NCI-H2196 treated with DMSO at 0.1 percent for 48 hours (cell line): ENCODE measurements around the gene MMS22L.

Experiments
- DNase-seq: peaks from one replicate; lab custom pipeline; 2025; ENCODE audit not compliant: unreplicated experiment; lab: John Stamatoyannopoulos, UW

The MMS22L gene

GRCh38 chr6:97282726-97283617 lies at the start of gene MMS22L:
TSS of gene MMS22L (minus strand) at chr6:97283216. CDS start at chr6:97282477, 739 bp downstream.
- DNase-seq, result peak; percentile 79

- no peak for DNase-seq
These were observed 39.8 kb upstream of the MMS22L start for GRCh38 chr6:97322811-97323210.

GRCh38 chr6:97322226-97322625 lies 39.2 kb upstream of the MMS22L start:
- DNase-seq, result no peak

GRCh38 chr6:97316978-97317377 lies 34.0 kb upstream of the MMS22L start:
- DNase-seq, result no peak

GRCh38 chr6:97312241-97312640 lies 29.2 kb upstream of the MMS22L start:
- DNase-seq, result no peak

GRCh38 chr6:97306544-97307320 lies 23.7 kb upstream of the MMS22L start:
- DNase-seq, result no peak

GRCh38 chr6:97305414-97306066 lies 22.5 kb upstream of the MMS22L start:
- no peak for DNase-seq

- DNase-seq, result no peak
These were observed 21.7 kb upstream of the MMS22L start for GRCh38 chr6:97304701-97305100.

- no peak for DNase-seq
These were observed 11.4 kb upstream of the MMS22L start for GRCh38 chr6:97294451-97294850.

- DNase-seq, result no peak
These were observed 10.2 kb upstream of the MMS22L start for GRCh38 chr6:97293198-97293696.

- no peak for DNase-seq
These were observed 9.7 kb upstream of the MMS22L start for GRCh38 chr6:97292671-97293070.

- DNase-seq, result no peak
These were observed 8.9 kb upstream of the MMS22L start for GRCh38 chr6:97291896-97292295.

GRCh38 chr6:97289332-97289731 lies 6.3 kb upstream of the MMS22L start:
- no peak for DNase-seq

- no peak for DNase-seq
These were observed 5.2 kb upstream of the MMS22L start for GRCh38 chr6:97288188-97288587.

GRCh38 chr6:97282238-97282725 lies 734 bp downstream of the MMS22L start:
- DNase-seq, result no peak

- no peak for DNase-seq
These were observed 2.2 kb downstream of the MMS22L start for GRCh38 chr6:97280766-97281165.

GRCh38 chr6:97275804-97276203 lies 7.2 kb downstream of the MMS22L start:
- no peak for DNase-seq

GRCh38 chr6:97269821-97270220 lies 13.2 kb downstream of the MMS22L start:
- DNase-seq, result no peak

- DNase-seq, result no peak
These were observed 20.3 kb downstream of the MMS22L start for GRCh38 chr6:97262676-97263075.

- no peak for DNase-seq
These were observed 36.2 kb downstream of the MMS22L start for GRCh38 chr6:97246842-97247241.

- DNase-seq, result no peak
These were observed 42.8 kb downstream of the MMS22L start for GRCh38 chr6:97240222-97240621.
